PC-3 (cell line): ENCODE data around the gene CRABP2. TPM values are rescaled to one million over a fixed set of nuclear protein-coding genes. Genes with fewer than 3 reads are reported as not detected.

Experiments used
- ATAC-seq: fragments of 200-7000 bp; cut with Tn5 transposase; 2 replicates; pipeline ENCODE4 v1.9.1; 2020; ENCODE audit warnings: mild to moderate bottlenecking, moderate library complexity
- BruUV-seq: library from RNA; stranded (reverse); fragments of 400-500 nt; replicated peaks from 2 replicates; lab custom pipeline; 2021; lab: Mats Ljungman, UMichigan
- CTCF ChIA-PET: fragments of 300-600 bp; sonication (Branson Sonifier 250); formaldehyde crosslinking; loops from one replicate; lab custom pipeline; 2022; ENCODE audit warnings: antibody characterized with exemption; lab: Charles Lee
- POLR2A ChIA-PET: fragments of 300-600 bp; sonication (Branson Sonifier 250); formaldehyde crosslinking; loops from one replicate; lab custom pipeline; 2022; ENCODE audit warnings: antibody characterized with exemption; ENCODE audit not compliant: unreplicated experiment; lab: Charles Lee
- DNase-seq: peaks from one replicate; pipeline ENCODE4 v3.0.0-alpha.2; 2015
- H2AFZ ChIP-seq: fragments of 300-600 bp; sonication (generic); 2 replicates; pipeline ENCODE4 v1.6.0; 2016; ENCODE audit warnings: antibody characterized with exemption, low read length
- H3F3A ChIP-seq: fragments of 300-600 bp; sonication (generic); one replicate; pipeline ENCODE4 v1.6.0; 2017; ENCODE audit warnings: antibody characterized with exemption, low read length, control low read depth, mild to moderate bottlenecking; ENCODE audit not compliant: unreplicated experiment
- H3K27ac ChIP-seq: fragments of 300-600 bp; sonication (generic); 2 replicates; pipeline ENCODE4 v1.5.1; 2016; ENCODE audit warnings: mild to moderate bottlenecking, low read length
- H3K27me3 ChIP-seq: fragments of 300-600 bp; sonication (generic); 2 replicates; pipeline ENCODE4 v1.6.1; 2016; ENCODE audit warnings: low read length, mixed read lengths
- H3K36me3 ChIP-seq: fragments of 300-600 bp; sonication (generic); 2 replicates; pipeline ENCODE4 v1.6.1; 2016; ENCODE audit warnings: low read depth, mixed run types, low read length, mixed read lengths
- H3K4me1 ChIP-seq: fragments of 300-600 bp; sonication (generic); 2 replicates; pipeline ENCODE4 v1.5.1; 2016; ENCODE audit warnings: low read length; ENCODE audit not compliant: insufficient read depth
- H3K4me2 ChIP-seq: fragments of 300-600 bp; sonication (generic); 2 replicates; pipeline ENCODE4 v1.6.0; 2016; ENCODE audit warnings: low read length
- H3K4me3 ChIP-seq: fragments of 300-600 bp; sonication (generic); 2 replicates; pipeline ENCODE4 v1.5.1; 2016; ENCODE audit warnings: mild to moderate bottlenecking, low read length, mixed read lengths
- H3K79me2 ChIP-seq: fragments of 300-600 bp; sonication (generic); 2 replicates; pipeline ENCODE4 v1.6.1; 2017; ENCODE audit warnings: low read length, mixed read lengths
- H3K9ac ChIP-seq: fragments of 300-600 bp; sonication (generic); 2 replicates; pipeline ENCODE4 v1.6.0; 2016; ENCODE audit warnings: mild to moderate bottlenecking, low read length
- H3K9me2 ChIP-seq: fragments of 300-600 bp; sonication (generic); replicated peaks from 2 replicates; pipeline ENCODE4 v1.6.1; 2016; ENCODE audit warnings: mixed run types, low read length, mixed read lengths
- H3K9me3 ChIP-seq: fragments of 300-600 bp; sonication (generic); 2 replicates; pipeline ENCODE4 v1.6.1; 2016; ENCODE audit warnings: low read length, mixed read lengths
- H4K20me1 ChIP-seq: fragments of 300-600 bp; sonication (generic); 2 replicates; pipeline ENCODE4 v1.6.1; 2016; ENCODE audit warnings: low read length, mixed read lengths
- EZH2 ChIP-seq: fragments of 300-600 bp; sonication (generic); IDR thresholded peaks from one replicate; pipeline ENCODE4 v1.6.1; 2017; ENCODE audit warnings: antibody characterized with exemption, mild to moderate bottlenecking, low read length; ENCODE audit not compliant: unreplicated experiment
- EZH2phosphoT487 ChIP-seq: fragments of 300-600 bp; sonication (generic); IDR thresholded peaks from 2 replicates; pipeline ENCODE4 v1.6.1; 2018; ENCODE audit warnings: mild to moderate bottlenecking, antibody characterized with exemption, low read length, borderline replicate concordance
- intact Hi-C: fragments of 100-400 bp; cut with micrococcal nuclease; formaldehyde crosslinking; loops from 2 replicates; pipeline ENCODE4 v1.9.0; 2023
- total RNA-seq: library from RNA; depleted of rRNA; stranded (reverse); fragments of >200 nt; gene quantifications from 2 replicates; pipeline ENCODE4 v1.2.3, GENCODE V29; 2014
- TF ChIP-seq, protein P1 (sequence below): fragments of 300-600 bp; sonication (generic); conservative IDR thresholded peaks from 2 replicates; pipeline ENCODE4 v1.5.1; 2017; ENCODE audit warnings: antibody characterized with exemption, low read depth, mild to moderate bottlenecking, low read length

The CRABP2 gene
- total RNA-seq, 1 experiment from 2014 or later: 120 TPM

DNA sequence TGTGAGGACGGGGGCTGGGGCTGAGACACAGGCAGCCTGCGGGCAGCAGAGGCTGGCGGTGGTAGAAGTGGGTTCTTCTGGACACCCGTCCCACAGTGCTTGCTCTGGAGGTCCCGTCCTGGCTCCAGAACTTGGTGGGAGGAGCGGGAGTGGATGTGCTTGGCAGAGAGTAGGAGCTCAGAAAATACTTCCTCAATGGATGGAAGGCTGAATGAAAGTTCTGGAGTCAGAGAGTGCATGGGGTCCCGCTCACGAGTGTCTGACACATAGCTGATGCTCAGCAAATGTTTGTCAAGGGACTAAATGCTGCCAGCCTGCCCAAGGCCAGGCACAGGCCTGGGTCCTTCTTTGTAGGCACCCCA, 14.7 kb downstream of the CRABP2 start:
- no peaks in the 10 kb centered on the region for H4K20me1 ChIP-seq
- no peaks in the 10 kb centered on the region for H3K79me2 ChIP-seq
- intact Hi-C loops: no loop called here
- CTCF ChIA-PET: interaction anchor here (1.0 to 3.8 kb wide), 7 partner anchors 16 to 196 kb away, joined by 3 to 106 read pairs (median 16); partner anchors contain the start of genes CRABP2, ISG20L2 and METTL25B
- peaks cover 60% of the 10 kb centered on the region for H3K4me1 ChIP-seq
- H3K9ac ChIP-seq: no peak overlapping the region
- no peak overlapping the region for H3K4me2 ChIP-seq
- H3K4me3 ChIP-seq: no peak overlapping the region
- no peaks in the 10 kb centered on the region for H3K27me3 ChIP-seq
- no peak overlapping the region for H2AFZ ChIP-seq
- BruUV-seq: no TSS peak
- no peak overlapping the region for H3K27ac ChIP-seq
- no peaks in the 10 kb centered on the region for H3K9me3 ChIP-seq
- no peaks in the 10 kb centered on the region for H3K9me2 ChIP-seq
- POLR2A ChIA-PET: interaction anchor here (0.5 to 2.1 kb wide), 4 partner anchors 14 to 66 kb away, joined by 4 to 18 read pairs (median 8); partner anchors contain the start of gene CRABP2
- no peaks in the 10 kb centered on the region for H3K36me3 ChIP-seq
- DNase-seq: no peak
- H3F3A ChIP-seq: peaks cover 8% of the 10 kb centered on the region
- no peak for TF ChIP-seq EZH2phosphoT487
- TF ChIP-seq, protein P1, sequence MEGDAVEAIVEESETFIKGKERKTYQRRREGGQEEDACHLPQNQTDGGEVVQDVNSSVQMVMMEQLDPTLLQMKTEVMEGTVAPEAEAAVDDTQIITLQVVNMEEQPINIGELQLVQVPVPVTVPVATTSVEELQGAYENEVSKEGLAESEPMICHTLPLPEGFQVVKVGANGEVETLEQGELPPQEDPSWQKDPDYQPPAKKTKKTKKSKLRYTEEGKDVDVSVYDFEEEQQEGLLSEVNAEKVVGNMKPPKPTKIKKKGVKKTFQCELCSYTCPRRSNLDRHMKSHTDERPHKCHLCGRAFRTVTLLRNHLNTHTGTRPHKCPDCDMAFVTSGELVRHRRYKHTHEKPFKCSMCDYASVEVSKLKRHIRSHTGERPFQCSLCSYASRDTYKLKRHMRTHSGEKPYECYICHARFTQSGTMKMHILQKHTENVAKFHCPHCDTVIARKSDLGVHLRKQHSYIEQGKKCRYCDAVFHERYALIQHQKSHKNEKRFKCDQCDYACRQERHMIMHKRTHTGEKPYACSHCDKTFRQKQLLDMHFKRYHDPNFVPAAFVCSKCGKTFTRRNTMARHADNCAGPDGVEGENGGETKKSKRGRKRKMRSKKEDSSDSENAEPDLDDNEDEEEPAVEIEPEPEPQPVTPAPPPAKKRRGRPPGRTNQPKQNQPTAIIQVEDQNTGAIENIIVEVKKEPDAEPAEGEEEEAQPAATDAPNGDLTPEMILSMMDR: no peak
- TF ChIP-seq EZH2: no peak
- no peak for ATAC-seq

DNA sequence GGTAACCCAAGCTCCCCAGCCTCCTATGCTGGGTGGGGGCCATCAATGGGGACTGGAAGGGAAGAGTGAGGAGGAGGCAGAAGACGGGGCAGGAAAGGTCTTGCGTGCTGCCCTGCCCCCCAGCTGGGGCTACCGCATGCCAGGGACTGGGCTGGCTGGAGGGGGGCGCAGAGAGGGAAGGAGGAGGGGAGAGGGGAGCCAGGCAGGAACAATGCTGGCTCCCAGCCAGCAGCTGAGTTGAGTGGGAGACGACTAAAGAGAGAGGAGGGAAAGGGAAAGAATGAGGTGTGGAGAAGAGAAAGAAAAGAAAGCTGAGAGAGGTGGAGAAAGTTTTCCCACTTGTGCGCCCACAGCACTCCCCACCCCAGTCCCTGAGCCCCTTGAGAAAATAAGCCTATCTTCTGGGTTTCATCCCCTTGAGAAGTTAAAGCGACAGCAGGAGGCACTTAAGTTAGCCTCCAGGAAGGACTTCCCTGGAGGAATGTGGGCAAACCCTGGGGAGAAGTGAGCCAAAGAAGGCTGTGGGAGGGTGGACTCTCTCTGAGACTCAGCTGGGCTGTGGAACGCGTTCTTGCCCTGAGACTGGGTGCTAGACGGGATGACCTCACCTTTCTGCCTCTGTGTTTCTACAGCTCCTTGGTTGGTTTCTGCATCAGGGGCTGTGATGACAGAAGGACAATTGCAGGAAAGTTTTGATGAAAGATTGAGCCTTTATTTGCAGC, 15.3 kb downstream of the CRABP2 start:
- no peak overlapping the region for H3K9ac ChIP-seq
- H3K27ac ChIP-seq: no peak overlapping the region
- H3K4me3 ChIP-seq: peak overlapping the region; percentile 68
- H3K9me3 ChIP-seq: no peaks in the 10 kb centered on the region
- H3K9me2 ChIP-seq: no peaks in the 10 kb centered on the region
- no peaks in the 10 kb centered on the region for H3K36me3 ChIP-seq
- ChIA-PET CTCF (interaction anchor here (0.6 to 3.8 kb wide), 20 partner anchors 10 to 197 kb away, joined by 3 to 106 read pairs (median 8); partner anchors contain the start of genes CRABP2, ISG20L2, METTL25B and MRPL24), POLR2A (interaction anchor here (2.1 kb wide), 1 partner anchor 36 kb away, joined by 13 read pairs; no protein-coding TSS in a partner anchor)
- BruUV-seq: no TSS peak
- H3K4me2 ChIP-seq: peak overlapping the region; percentile 98
- no peaks in the 10 kb centered on the region for H3K79me2 ChIP-seq
- ATAC-seq: no peak
- intact Hi-C loops: loop anchor here (1.0 kb wide), 3 partner anchors 15 to 200 kb away; partner anchors contain the start of gene CRABP2
- no peak for DNase-seq
- TF ChIP-seq EZH2phosphoT487 (no peak), EZH2 (no peak)
- TF ChIP-seq, protein P1: no peak
- H3F3A ChIP-seq: peaks cover 8% of the 10 kb centered on the region
- H3K4me1 ChIP-seq: peaks cover 60% of the 10 kb centered on the region
- peak overlapping the region; percentile 96 for H2AFZ ChIP-seq
- no peaks in the 10 kb centered on the region for H4K20me1 ChIP-seq
- no peaks in the 10 kb centered on the region for H3K27me3 ChIP-seq
